Measurements from ENCODE around the gene ETV3L. TPM values are rescaled to one million over a fixed set of nuclear protein-coding genes. Genes with fewer than 3 reads are reported as not detected.

The ETV3L gene
- not detected for polyA plus RNA-seq (2012; ENCODE audit: insufficient read depth, insufficient read length, low read depth)

DNA sequence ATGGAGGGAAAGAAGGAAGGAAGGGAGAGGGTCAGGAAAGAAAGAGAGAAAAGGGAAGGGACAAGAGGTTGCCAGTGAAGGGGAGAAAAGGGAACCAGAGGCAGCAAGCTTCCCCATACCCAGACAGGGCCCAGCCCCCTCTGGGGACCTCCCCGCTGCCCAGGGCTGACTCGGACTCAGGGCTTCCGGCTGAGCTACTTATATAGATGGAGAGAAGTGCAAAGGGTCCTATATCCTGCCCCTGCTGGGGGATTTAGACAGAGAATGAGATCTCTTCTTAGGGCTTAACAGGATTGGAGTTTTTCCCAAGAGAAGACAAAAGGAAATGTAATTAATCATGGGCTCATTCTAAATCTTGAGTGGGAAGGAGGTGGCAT lies at the start of gene ETV3L:
Gene ETV3L, minus strand, starts transcription at position 176 of the 377 bp plus-strand sequence. CDS start 285 bp downstream, outside the sequence.
- no peak for DNase-seq
- H3K36me3 ChIP-seq = no peaks in the 10 kb centered on the region
- no peaks in the 10 kb centered on the region for H3K4me1 ChIP-seq
- no peaks in the 10 kb centered on the region for H3K27me3 ChIP-seq
- TF ChIP-seq, protein P1, sequence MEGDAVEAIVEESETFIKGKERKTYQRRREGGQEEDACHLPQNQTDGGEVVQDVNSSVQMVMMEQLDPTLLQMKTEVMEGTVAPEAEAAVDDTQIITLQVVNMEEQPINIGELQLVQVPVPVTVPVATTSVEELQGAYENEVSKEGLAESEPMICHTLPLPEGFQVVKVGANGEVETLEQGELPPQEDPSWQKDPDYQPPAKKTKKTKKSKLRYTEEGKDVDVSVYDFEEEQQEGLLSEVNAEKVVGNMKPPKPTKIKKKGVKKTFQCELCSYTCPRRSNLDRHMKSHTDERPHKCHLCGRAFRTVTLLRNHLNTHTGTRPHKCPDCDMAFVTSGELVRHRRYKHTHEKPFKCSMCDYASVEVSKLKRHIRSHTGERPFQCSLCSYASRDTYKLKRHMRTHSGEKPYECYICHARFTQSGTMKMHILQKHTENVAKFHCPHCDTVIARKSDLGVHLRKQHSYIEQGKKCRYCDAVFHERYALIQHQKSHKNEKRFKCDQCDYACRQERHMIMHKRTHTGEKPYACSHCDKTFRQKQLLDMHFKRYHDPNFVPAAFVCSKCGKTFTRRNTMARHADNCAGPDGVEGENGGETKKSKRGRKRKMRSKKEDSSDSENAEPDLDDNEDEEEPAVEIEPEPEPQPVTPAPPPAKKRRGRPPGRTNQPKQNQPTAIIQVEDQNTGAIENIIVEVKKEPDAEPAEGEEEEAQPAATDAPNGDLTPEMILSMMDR (IDR thresholded peaks at IDR 0.05; ENCODE audit: low read depth, low read length) = no peak
- no peaks in the 10 kb centered on the region for H3K9me3 ChIP-seq
- no peak within 1 kb of the TSS for H3K4me3 ChIP-seq (ENCODE audit: low read depth, low read length)

DNA sequence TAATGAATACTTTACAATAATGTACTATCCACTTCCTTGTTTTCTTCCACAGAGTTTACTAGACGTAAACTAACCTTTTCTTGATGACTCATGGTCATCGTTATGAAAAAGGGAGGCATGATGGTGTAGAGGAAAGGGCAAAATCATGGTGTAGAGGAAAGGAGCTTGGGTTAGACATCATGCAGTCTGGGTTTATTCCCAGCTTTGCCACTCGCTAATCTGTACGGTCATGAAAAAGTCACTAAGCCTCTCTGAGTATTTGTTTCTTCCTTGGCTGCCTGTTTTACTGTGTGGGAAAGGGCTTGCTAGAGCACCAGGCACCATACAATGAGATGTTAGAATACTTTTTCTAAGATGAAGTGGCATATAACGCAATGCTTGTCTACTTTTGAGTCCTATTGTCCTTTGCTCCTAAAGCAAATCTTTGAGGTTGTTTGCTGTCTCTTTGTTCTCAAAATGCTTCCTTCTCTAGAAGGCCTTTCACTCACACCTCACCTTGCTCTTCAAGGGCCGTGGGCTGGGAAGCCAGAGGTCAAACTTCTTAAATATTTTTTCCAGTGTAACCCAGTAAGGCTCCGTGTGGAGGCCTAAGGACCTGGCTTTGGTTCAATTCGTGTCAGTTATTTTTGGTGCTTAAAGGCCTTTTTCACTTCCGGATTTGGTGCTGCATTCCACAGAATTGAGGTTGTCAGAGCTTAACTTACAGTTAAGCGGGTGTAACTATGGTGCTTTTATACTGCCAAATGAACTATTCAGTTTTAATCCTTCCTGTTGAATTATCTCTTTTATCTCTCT lies 48.5 kb upstream of the ETV3L start:
- Histone ChIP-seq H3K4me3 (ENCODE audit: low read depth, low read length) (no peak overlapping the region), H3K4me1 (peaks cover 13% of the 10 kb centered on the region), H3K9me3 (no peaks in the 10 kb centered on the region), H3K27me3 (no peaks in the 10 kb centered on the region), H3K36me3 (no peaks in the 10 kb centered on the region)
- TF ChIP-seq, protein P1 (IDR thresholded peaks at IDR 0.05; ENCODE audit: low read depth, low read length) = no peak
- no peak for DNase-seq

DNA sequence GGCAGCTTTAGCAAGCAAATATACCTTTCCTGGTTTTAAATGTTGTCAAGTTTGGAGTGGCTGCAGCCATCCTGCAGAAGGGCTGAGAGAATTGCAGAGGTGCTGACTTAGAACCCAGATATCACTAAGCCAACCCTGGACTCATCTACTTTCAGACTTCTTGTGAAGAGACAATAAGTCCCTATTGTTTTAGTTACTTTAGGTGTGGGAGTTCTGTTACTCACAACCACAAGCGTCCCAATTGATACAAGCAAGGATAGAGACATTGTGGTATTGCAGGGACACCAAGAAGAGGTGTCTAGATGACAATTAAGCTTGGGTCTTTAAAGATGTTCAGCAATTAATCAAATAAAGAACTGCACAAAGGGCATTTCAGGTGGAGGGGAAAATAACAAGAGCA lies 47.4 kb upstream of the ETV3L start:
- Histone ChIP-seq H3K27me3 (no peaks in the 10 kb centered on the region), H3K9me3 (no peaks in the 10 kb centered on the region), H3K36me3 (no peaks in the 10 kb centered on the region), H3K4me3 (ENCODE audit: low read depth, low read length) (no peak overlapping the region), H3K4me1 (peaks cover 13% of the 10 kb centered on the region)
- DNase-seq = no peak
- TF ChIP-seq, protein P1 (IDR thresholded peaks at IDR 0.05; ENCODE audit: low read depth, low read length) = no peak

DNA sequence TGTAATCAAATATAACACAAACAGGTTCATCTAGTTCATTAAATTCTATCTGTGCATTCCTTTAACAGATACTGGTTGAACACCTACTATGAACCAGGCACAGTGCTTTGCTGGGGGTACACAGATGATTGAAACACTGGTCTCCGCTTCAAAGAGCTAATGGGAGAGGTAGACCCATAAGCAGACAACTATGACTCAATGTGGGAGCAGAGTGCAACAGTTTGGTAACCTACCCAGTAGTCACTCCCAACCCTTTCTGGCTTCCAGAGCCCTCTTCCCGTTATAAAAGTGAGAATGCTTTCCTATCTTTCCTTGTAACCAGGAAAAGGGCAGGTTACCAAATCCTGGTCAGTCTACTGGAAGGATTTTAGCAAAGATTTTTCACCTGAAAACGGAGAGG lies 46.6 kb upstream of the ETV3L start:
- TF ChIP-seq, protein P1 (IDR thresholded peaks at IDR 0.05; ENCODE audit: low read depth, low read length) = no peak
- Histone ChIP-seq H3K4me3 (ENCODE audit: low read depth, low read length) (no peak overlapping the region), H3K36me3 (no peaks in the 10 kb centered on the region), H3K4me1 (peaks cover 15% of the 10 kb centered on the region), H3K9me3 (no peaks in the 10 kb centered on the region), H3K27me3 (no peaks in the 10 kb centered on the region)
- DNase-seq = no peak

DNA sequence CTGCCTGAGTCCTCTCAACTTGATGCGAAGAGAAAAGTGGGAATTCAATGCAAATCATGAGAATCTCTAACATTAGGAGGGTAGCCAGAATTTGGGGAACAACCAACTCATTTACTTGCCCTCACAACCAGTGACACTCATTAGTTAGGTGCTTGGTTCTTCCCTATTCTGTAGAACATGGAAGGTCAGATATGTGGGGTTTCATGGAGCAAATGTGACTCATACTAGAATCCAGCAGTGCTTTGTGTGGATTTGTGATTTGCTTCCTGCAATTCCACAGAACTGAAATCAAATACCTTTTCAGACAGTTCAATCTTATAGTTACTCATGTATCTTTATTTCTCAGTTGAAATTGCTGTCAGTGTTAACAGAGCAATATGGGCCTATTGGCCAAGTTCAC lies 45.5 kb upstream of the ETV3L start:
- Histone ChIP-seq H3K36me3 (no peaks in the 10 kb centered on the region), H3K4me1 (peaks cover 12% of the 10 kb centered on the region), H3K4me3 (ENCODE audit: low read depth, low read length) (no peak overlapping the region), H3K9me3 (no peaks in the 10 kb centered on the region), H3K27me3 (no peaks in the 10 kb centered on the region)
- no peak for DNase-seq
- TF ChIP-seq, protein P1 (IDR thresholded peaks at IDR 0.05; ENCODE audit: low read depth, low read length) = no peak

DNA sequence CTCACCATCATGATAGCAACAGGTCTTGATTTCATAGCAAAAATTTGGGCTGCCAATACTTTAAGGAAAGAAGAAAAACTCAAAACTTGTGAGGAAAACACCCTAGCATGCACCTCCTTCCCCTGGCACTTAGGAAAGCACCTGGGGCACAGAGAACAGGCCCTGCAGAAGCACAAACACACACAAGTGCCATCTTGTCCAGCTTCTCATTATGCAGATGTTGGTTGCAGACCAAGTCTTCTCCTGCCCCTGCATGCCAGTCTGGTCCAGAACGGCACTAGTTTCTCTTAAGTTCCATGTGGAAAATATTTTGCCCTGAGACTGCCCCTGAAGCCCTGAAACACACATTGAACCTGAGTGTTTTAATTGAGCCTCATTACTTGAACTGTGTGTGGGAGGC lies 44.9 kb upstream of the ETV3L start:
- TF ChIP-seq, protein P1 (IDR thresholded peaks at IDR 0.05; ENCODE audit: low read depth, low read length) = no peak
- Histone ChIP-seq H3K27me3 (no peaks in the 10 kb centered on the region), H3K36me3 (no peaks in the 10 kb centered on the region), H3K4me1 (peaks cover 12% of the 10 kb centered on the region), H3K9me3 (no peaks in the 10 kb centered on the region), H3K4me3 (ENCODE audit: low read depth, low read length) (no peak overlapping the region)
- no peak for DNase-seq
